GM12878 (cell line): ENCODE measurements around the gene UAP1. TPM values are rescaled to one million over a fixed set of nuclear protein-coding genes. Genes with fewer than 3 reads are reported as not detected.

ENCODE experiments used
- ATAC-seq: fragments of 200-7000 bp; cut with Tn5 transposase; 3 replicates; pipeline ENCODE4 v1.9.1; 2020; ENCODE audit warnings: mild to moderate bottlenecking, moderate library complexity
- BruUV-seq: library from RNA; stranded (reverse); fragments of 400-500 nt; replicated peaks from 2 replicates; lab custom pipeline; 2021; lab: Mats Ljungman, UMichigan
- CTCF ChIA-PET: fragments of 300-600 bp; sonication (Branson Sonifier 250); formaldehyde crosslinking; extraction: SDS; loops from one replicate; lab custom pipeline; 2021; ENCODE audit warnings: inconsistent platforms; lab: Yijun Ruan, JAX
- POLR2A ChIA-PET: fragments of 350-600 bp; formaldehyde crosslinking; extraction: SDS; loops from one replicate; lab custom pipeline; 2021; ENCODE audit warnings: inconsistent platforms; lab: Charles Lee
- RAD21 ChIA-PET: fragments of 300-600 bp; sonication (Branson Sonifier 250); formaldehyde crosslinking; loops from one replicate; lab custom pipeline; 2023; ENCODE audit warnings: antibody characterized with exemption; ENCODE audit not compliant: unreplicated experiment; lab: Charles Lee
- SMC1A ChIA-PET: fragments of 300-600 bp; sonication (Branson Sonifier 250); formaldehyde crosslinking; loops from one replicate; lab custom pipeline; 2023; ENCODE audit not compliant: unreplicated experiment, uncharacterized antibody; lab: Charles Lee
- DNase-seq: peaks from one replicate; pipeline ENCODE4 v3.0.0-alpha.2; 2011; ENCODE audit warnings: low read depth, low spot score
- FAIRE-seq: peaks from 3 replicates; lab custom pipeline; 2011; peaks lifted over from hg19 to GRCh38; lab: Jason Lieb, UNC
- H2AFZ ChIP-seq: 2 replicates; pipeline ENCODE4 v1.6.0; 2011; ENCODE audit warnings: low read depth, low read length, control low read depth; ENCODE audit not compliant: control insufficient read depth
- H3K27ac ChIP-seq: 2 replicates; pipeline ENCODE4 v1.5.1; 2011; ENCODE audit warnings: control low read depth; ENCODE audit not compliant: control insufficient read depth, insufficient read depth
- H3K27me3 ChIP-seq, 2 experiments: replicated peaks in 1 of 2; 2 replicates each; pipeline versions ENCODE4 v1.6.0 to v1.6.1; 2011; ENCODE audit warnings: low read length in 1 of 2; ENCODE audit not compliant: control insufficient read depth in 2 of 2, insufficient read depth in 2 of 2
- H3K36me3 ChIP-seq, 2 experiments: 2 replicates each; pipeline ENCODE4 v1.5.1; 2011; ENCODE audit warnings: low read length in 1 of 2; ENCODE audit not compliant: control insufficient read depth in 2 of 2, insufficient read depth in 2 of 2
- H3K4me1 ChIP-seq: 2 replicates; pipeline ENCODE4 v1.6.1; 2011; ENCODE audit warnings: mild to moderate bottlenecking, low read length, moderate library complexity, mixed read lengths; ENCODE audit not compliant: control insufficient read depth, insufficient read depth
- H3K4me2 ChIP-seq: 2 replicates; pipeline ENCODE4 v1.6.0; 2011; ENCODE audit warnings: control low read depth; ENCODE audit not compliant: control insufficient read depth, insufficient read depth
- H3K4me3 ChIP-seq: fragments of 200-600 bp; sonication (generic); 2 replicates; pipeline ENCODE4 v1.5.1; 2016
- H3K79me2 ChIP-seq: 2 replicates; pipeline ENCODE4 v1.6.0; 2011; ENCODE audit warnings: low read length; ENCODE audit not compliant: control insufficient read depth, insufficient read depth
- H3K9ac ChIP-seq: 2 replicates; pipeline ENCODE4 v1.8.0; 2011; ENCODE audit warnings: low read length, control low read depth, mixed read lengths; ENCODE audit not compliant: control insufficient read depth, insufficient read depth
- H3K9me3 ChIP-seq: replicated peaks from 3 replicates; pipeline ENCODE4 v1.5.1; 2011; ENCODE audit warnings: mild to moderate bottlenecking, low read length; ENCODE audit not compliant: control insufficient read depth, insufficient read depth
- H4K20me1 ChIP-seq: 2 replicates; pipeline ENCODE4 v1.6.0; 2011; ENCODE audit not compliant: control insufficient read depth, insufficient read depth
- ASH2L ChIP-seq: fragments of 300-600, 200-600 bp; sonication (generic); IDR thresholded peaks from 2 replicates; pipeline ENCODE4 v1.6.1; 2017; ENCODE audit warnings: low read depth, mild to moderate bottlenecking, borderline replicate concordance
- CBX3 ChIP-seq: fragments of 200-600 bp; sonication (generic); IDR thresholded peaks from 2 replicates; pipeline ENCODE4 v1.6.1; 2016; ENCODE audit warnings: low read depth, borderline replicate concordance
- CEBPB ChIP-seq, 2 experiments: fragments of 150-350 bp in 1 of 2; IDR thresholded peaks; 2 replicates each; pipeline ENCODE4 v1.6.1; 2012 to 2014; ENCODE audit warnings: low read depth in 2 of 2, low read length in 2 of 2, borderline replicate concordance in 1 of 2, inconsistent platforms in 1 of 2
- CHD4 ChIP-seq: fragments of 200-600 bp; sonication (generic); IDR thresholded peaks from 2 replicates; pipeline ENCODE4 v1.6.1; 2016; ENCODE audit warnings: mild to moderate bottlenecking
- GATAD2B ChIP-seq: fragments of 450-650 bp; conservative IDR thresholded peaks from 2 replicates; pipeline ENCODE4 v1.6.1; 2017; ENCODE audit warnings: low read depth, mild to moderate bottlenecking, moderate library complexity
- NBN ChIP-seq: fragments of 450-650 bp; IDR thresholded peaks from 2 replicates; pipeline ENCODE4 v1.6.1; 2016
- NFIC ChIP-seq: IDR thresholded peaks from 2 replicates; pipeline ENCODE4 v1.6.1; 2012; ENCODE audit warnings: low read depth, mild to moderate bottlenecking, inconsistent platforms, low read length, moderate library complexity
- RBBP5 ChIP-seq: fragments of 200-600 bp; sonication (generic); conservative IDR thresholded peaks from 2 replicates; pipeline ENCODE4 v1.6.1; 2016
- RCOR1 ChIP-seq: conservative IDR thresholded peaks from 2 replicates; pipeline ENCODE4 v1.6.1; 2012; ENCODE audit warnings: low read depth, low read length, improper control_type of control experiment
- TCF3 ChIP-seq: IDR thresholded peaks from 2 replicates; pipeline ENCODE4 v1.6.1; 2012; ENCODE audit warnings: low read depth, mild to moderate bottlenecking, low read length, borderline replicate concordance; ENCODE audit not compliant: insufficient read depth
- ZNF207 ChIP-seq: fragments of 450-650 bp; IDR thresholded peaks from 2 replicates; pipeline ENCODE4 v1.6.1; 2014; ENCODE audit warnings: antibody characterized with exemption, mild to moderate bottlenecking, borderline replicate concordance
- ZNF274 ChIP-seq: IDR thresholded peaks from one replicate; pipeline ENCODE4 v1.8.0; 2011; ENCODE audit not compliant: insufficient read length, insufficient read depth
- ZZZ3 ChIP-seq: IDR thresholded peaks from 2 replicates; pipeline ENCODE4 v1.6.1; 2011; ENCODE audit warnings: low read depth; ENCODE audit not compliant: control insufficient read depth, insufficient read length
- WGBS: methylation state at CpG from one replicate; pipeline ENCODE4 v1.1.6; 2016; ENCODE audit warnings: low lambda C conversion rate; ENCODE audit not compliant: insufficient replicate concordance, insufficient coverage; ENCODE audit errors: missing lambda C conversion rate; 5-methylcytosine and 5-hydroxymethylcytosine counted together
- in situ Hi-C: fragments of 300-500 bp; cut with MboI; formaldehyde crosslinking; loops from 9 replicates; pipeline ENCODE4 v1.14.3; 2018; ENCODE audit warnings: mixed read lengths
- intact Hi-C: fragments of 100-400 bp; cut with micrococcal nuclease; formaldehyde crosslinking; loops from one replicate; pipeline ENCODE4 v1.14.2; 2022; ENCODE audit not compliant: unreplicated experiment
- polyA plus RNA-seq, 11 experiments: library from polyadenylated mRNA; depleted of rRNA in 4 of 11; unstranded in 6 of 11; stranded (reverse) in 5 of 11; fragments of >200 nt; fragmentation: Nextera tagmentation in 4 of 11; fragmentation: Illumina TruSeq in 1 of 11; extraction: Ambion mirVana in 4 of 11; extraction: Trizol in 1 of 11; gene quantifications; 1 replicate in 1 of 11; 2 replicates in 10 of 11; pipeline versions ENCODE4 v1.2.1 to v1.2.3, GENCODE V29; 2011 to 2016; ENCODE audit warnings: inconsistent platforms in 2 of 11, missing spikeins in 2 of 11, low read depth in 1 of 11
- total RNA-seq, 4 experiments: library from RNA; depleted of rRNA in 3 of 4; stranded (reverse); fragments of >200 nt in 3 of 4; fragmentation: Illumina TruSeq in 1 of 4; extraction: Trizol in 1 of 4; gene quantifications; 2 replicates each; pipeline versions ENCODE4 v1.2.1 to v1.2.3, GENCODE V29; 2013 to 2021
- TF ChIP-seq, protein P1 (sequence below): fragments of 450-650 bp; formaldehyde crosslinking; IDR thresholded peaks from 2 replicates; pipeline ENCODE4 v1.4.0; 2022; ENCODE audit warnings: mild to moderate bottlenecking, moderate library complexity
- TF ChIP-seq, protein P2 (sequence below): IDR thresholded peaks from 2 replicates; pipeline ENCODE4 v1.6.1; 2011; ENCODE audit warnings: mild to moderate bottlenecking, low read depth, low read length, moderate library complexity; ENCODE audit not compliant: insufficient replicate concordance
- TF ChIP-seq, protein P3 (sequence below): fragments of 450-650 bp; IDR thresholded peaks from 2 replicates; pipeline ENCODE4 v1.6.1; 2017; ENCODE audit warnings: antibody characterized with exemption, mild to moderate bottlenecking, moderate library complexity

UAP1 gene
- total and polyA plus RNA-seq, 10 of the 15 experiments (the other 5 are each of a cell fraction or from before 2014, with no cell fraction given): 19.2 to 43.0 (median 30.7) TPM

DNA sequence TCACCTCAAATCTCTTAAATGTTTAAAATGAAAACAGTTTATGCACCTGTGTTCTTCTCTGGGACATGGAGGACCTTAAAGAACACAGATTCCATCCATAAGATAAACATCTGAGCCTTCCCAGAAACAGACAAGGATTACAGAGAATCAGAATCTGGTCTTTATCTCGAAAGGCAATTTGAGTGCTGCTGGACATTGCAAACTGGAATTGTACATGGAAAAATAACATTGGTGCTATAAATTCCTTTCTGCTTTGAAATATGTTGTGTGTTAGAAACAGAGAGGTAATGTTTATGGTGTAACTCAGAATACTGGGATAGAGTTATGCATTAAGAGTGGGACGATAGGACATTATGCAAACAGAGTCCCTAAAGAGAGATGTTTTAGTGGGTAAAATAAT is 64.2 kb downstream of the UAP1 start (continued):
- TF ChIP-seq, protein P1, sequence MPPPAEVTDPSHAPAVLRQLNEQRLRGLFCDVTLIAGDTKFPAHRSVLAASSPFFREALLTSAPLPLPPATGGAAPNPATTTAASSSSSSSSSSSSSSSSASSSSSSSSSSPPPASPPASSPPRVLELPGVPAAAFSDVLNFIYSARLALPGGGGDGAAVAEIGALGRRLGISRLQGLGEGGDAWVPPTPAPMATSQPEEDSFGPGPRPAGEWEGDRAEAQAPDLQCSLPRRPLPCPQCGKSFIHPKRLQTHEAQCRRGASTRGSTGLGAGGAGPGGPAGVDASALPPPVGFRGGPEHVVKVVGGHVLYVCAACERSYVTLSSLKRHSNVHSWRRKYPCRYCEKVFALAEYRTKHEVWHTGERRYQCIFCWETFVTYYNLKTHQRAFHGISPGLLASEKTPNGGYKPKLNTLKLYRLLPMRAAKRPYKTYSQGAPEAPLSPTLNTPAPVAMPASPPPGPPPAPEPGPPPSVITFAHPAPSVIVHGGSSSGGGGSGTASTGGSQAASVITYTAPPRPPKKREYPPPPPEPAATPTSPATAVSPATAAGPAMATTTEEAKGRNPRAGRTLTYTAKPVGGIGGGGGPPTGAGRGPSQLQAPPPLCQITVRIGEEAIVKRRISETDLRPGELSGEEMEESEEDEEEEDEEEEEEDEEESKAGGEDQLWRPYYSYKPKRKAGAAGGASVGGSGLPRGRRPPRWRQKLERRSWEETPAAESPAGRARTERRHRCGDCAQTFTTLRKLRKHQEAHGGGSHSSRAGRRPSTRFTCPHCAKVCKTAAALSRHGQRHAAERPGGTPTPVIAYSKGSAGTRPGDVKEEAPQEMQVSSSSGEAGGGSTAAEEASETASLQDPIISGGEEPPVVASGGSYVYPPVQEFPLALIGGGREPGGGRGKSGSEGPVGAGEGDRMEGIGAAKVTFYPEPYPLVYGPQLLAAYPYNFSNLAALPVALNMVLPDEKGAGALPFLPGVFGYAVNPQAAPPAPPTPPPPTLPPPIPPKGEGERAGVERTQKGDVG (CRISPR knock-in tag): no peak
- TF ChIP-seq GATAD2B: no peak

DNA sequence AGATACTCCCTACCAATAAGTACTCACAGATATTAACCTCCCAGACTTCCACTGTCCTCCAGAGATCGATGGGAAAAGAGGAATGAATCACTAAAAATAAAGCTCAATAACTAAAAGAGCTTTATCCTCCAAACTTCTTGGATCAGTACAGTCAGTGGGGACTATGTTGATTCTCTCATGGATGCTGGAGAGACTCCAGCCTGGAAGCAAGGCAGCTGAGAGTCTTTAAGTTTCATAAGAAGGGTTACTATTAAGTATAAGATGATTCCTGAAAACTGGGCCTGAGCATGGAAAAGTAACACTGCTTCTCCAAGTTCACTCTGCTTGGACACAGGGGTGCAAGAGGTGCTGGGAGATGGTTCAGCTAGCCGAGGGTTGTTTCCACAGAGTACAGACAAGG is 64.6 kb downstream of the UAP1 start:
- WGBS: 67% methylated on average over 2 of the region's 2 CpGs
- intact Hi-C loops (loop anchor here (5.0 kb wide), 1 partner anchor 166 kb away; the partner anchor contains the start of gene HSD17B7), in situ Hi-C loops (no loop called here)
- CTCF ChIA-PET: interaction anchor here (1.4 to 9.3 kb wide), 7 partner anchors 9 to 174 kb away, joined by 3 to 79 read pairs (median 5); no protein-coding TSS in a partner anchor
- Histone ChIP-seq H3K4me1 (peaks cover 20% of the 10 kb centered on the region), H3K79me2 (no peaks in the 10 kb centered on the region; the same call in 1 of the 2 replicates), H3K9ac (no peak overlapping the region), H3K4me3 (no peak overlapping the region), H3K27ac (no peak overlapping the region), H4K20me1 (no peaks in the 10 kb centered on the region), H3K27me3 (no peaks in the 10 kb centered on the region), H2AFZ (peak overlapping the region; percentile 66; the same call in 1 of the 2 replicates), H3K9me3 (no peaks in the 10 kb centered on the region), H3K36me3 (no peaks in the 10 kb centered on the region), H3K4me2 (no peak overlapping the region; the same call in 1 of the 2 replicates)
- SMC1A ChIA-PET: interaction anchor here (0.8 to 2.9 kb wide), 8 partner anchors 9 to 268 kb away, joined by 3 to 31 read pairs (median 4); no protein-coding TSS in a partner anchor
- DNase-seq (no peak), ATAC-seq (no peak), FAIRE-seq (no peak)
- no TSS peak for BruUV-seq
- POLR2A ChIA-PET: no interaction called here
- RAD21 ChIA-PET: interaction anchor here (0.9 to 1.8 kb wide), 6 partner anchors 9 to 268 kb away, joined by 3 to 16 read pairs (median 6); no protein-coding TSS in a partner anchor
- TF ChIP-seq, protein P2, sequence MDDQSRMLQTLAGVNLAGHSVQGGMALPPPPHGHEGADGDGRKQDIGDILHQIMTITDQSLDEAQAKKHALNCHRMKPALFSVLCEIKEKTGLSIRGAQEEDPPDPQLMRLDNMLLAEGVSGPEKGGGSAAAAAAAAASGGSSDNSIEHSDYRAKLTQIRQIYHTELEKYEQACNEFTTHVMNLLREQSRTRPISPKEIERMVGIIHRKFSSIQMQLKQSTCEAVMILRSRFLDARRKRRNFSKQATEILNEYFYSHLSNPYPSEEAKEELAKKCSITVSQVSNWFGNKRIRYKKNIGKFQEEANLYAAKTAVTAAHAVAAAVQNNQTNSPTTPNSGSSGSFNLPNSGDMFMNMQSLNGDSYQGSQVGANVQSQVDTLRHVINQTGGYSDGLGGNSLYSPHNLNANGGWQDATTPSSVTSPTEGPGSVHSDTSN: no peak
- TF ChIP-seq CEBPB (IDR thresholded peaks at IDR 0.05; ENCODE audit: borderline replicate concordance in 1 of 2, low read depth in 2 of 2, low read length in 2 of 2) (no peak), ZNF274 (no peak), GATAD2B (no peak), CBX3 (no peak), CHD4 (no peak), NBN (no peak), RCOR1 (no peak), ASH2L (no peak), RBBP5 (no peak), NFIC (no peak), TCF3 (no peak), ZNF207 (no peak), ZZZ3 (no peak)
- TF ChIP-seq, protein P3, sequence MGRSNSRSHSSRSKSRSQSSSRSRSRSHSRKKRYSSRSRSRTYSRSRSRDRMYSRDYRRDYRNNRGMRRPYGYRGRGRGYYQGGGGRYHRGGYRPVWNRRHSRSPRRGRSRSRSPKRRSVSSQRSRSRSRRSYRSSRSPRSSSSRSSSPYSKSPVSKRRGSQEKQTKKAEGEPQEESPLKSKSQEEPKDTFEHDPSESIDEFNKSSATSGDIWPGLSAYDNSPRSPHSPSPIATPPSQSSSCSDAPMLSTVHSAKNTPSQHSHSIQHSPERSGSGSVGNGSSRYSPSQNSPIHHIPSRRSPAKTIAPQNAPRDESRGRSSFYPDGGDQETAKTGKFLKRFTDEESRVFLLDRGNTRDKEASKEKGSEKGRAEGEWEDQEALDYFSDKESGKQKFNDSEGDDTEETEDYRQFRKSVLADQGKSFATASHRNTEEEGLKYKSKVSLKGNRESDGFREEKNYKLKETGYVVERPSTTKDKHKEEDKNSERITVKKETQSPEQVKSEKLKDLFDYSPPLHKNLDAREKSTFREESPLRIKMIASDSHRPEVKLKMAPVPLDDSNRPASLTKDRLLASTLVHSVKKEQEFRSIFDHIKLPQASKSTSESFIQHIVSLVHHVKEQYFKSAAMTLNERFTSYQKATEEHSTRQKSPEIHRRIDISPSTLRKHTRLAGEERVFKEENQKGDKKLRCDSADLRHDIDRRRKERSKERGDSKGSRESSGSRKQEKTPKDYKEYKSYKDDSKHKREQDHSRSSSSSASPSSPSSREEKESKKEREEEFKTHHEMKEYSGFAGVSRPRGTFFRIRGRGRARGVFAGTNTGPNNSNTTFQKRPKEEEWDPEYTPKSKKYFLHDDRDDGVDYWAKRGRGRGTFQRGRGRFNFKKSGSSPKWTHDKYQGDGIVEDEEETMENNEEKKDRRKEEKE: no peak
